ENCODE results near the gene KCNQ2.

The KCNQ2 gene

GRCh38 chr20:63407928-63408683, 64.3 kb downstream of the KCNQ2 start:
- in situ Hi-C loops (cut with HindIII; ENCODE audit: low sequenced_read_pairs): no loop called here
- no peak overlapping the region for H3K4me3 ChIP-seq (ENCODE audit: low read depth, low read length)
- TF ChIP-seq CTCF (IDR thresholded peaks at IDR 0.05; ENCODE audit: low read depth, low read length, missing control alignments): no peak
- DNase-seq (ENCODE audit: low read depth): no peak

GRCh38 chr20:63406617-63407245, 65.7 kb downstream of the KCNQ2 start:
- DNase-seq (ENCODE audit: low read depth): no peak
- TF ChIP-seq CTCF (IDR thresholded peaks at IDR 0.05; ENCODE audit: low read depth, low read length, missing control alignments): no peak
- in situ Hi-C loops (cut with HindIII; ENCODE audit: low sequenced_read_pairs): no loop called here
- no peak overlapping the region for H3K4me3 ChIP-seq (ENCODE audit: low read depth, low read length)

- DNase-seq (ENCODE audit: low read depth): no peak
- in situ Hi-C loops (cut with HindIII; ENCODE audit: low sequenced_read_pairs): no loop called here
- no peak overlapping the region for H3K4me3 ChIP-seq (ENCODE audit: low read depth, low read length)
- TF ChIP-seq CTCF (IDR thresholded peaks at IDR 0.05; ENCODE audit: low read depth, low read length, missing control alignments): no peak
Observed at GRCh38 chr20:63406011-63406410, 66.4 kb downstream of the KCNQ2 start.

- in situ Hi-C loops (cut with HindIII; ENCODE audit: low sequenced_read_pairs): no loop called here
Observed at GRCh38 chr20:63405102-63405730, 67.2 kb downstream of the KCNQ2 start.

GRCh38 chr20:63404129-63405085, 68.0 kb downstream of the KCNQ2 start:
- no peak overlapping the region for H3K4me3 ChIP-seq (ENCODE audit: low read depth, low read length)
- no peak for DNase-seq (ENCODE audit: low read depth)
- in situ Hi-C loops (cut with HindIII; ENCODE audit: low sequenced_read_pairs): no loop called here
- TF ChIP-seq CTCF (IDR thresholded peaks at IDR 0.05; ENCODE audit: low read depth, low read length, missing control alignments): no peak

More at GRCh38 chr20:63405102-63405730, 67.2 kb downstream of the KCNQ2 start:
- H3K4me3 ChIP-seq (ENCODE audit: low read depth, low read length): no peak overlapping the region
- DNase-seq (ENCODE audit: low read depth): no peak
- TF ChIP-seq CTCF (IDR thresholded peaks at IDR 0.05; ENCODE audit: low read depth, low read length, missing control alignments): no peak

Data from astrocyte of the cerebellum (primary cell).